AG10803 (cell line): Measurements from ENCODE around the gene KNDC1.

Experiments used
- DNase-seq: peaks from one replicate; pipeline ENCODE4 v3.0.0; 2010; ENCODE audit warnings: low read depth
- H3K4me3 ChIP-seq: 2 replicates; pipeline ENCODE4 v1.5.1; 2011; ENCODE audit warnings: mild to moderate bottlenecking, low read length, control low read depth
- CTCF ChIP-seq: conservative IDR thresholded peaks from 2 replicates; pipeline ENCODE4 v1.5.1; 2011; ENCODE audit warnings: mild to moderate bottlenecking, low read length, control low read depth, inconsistent platforms

The KNDC1 gene

GRCh38 chr10:133214468-133215410 is 54.7 kb downstream of the KNDC1 start:
- DNase-seq = no peak
- H3K4me3 ChIP-seq = no peak overlapping the region
- no peak for TF ChIP-seq CTCF

DNA sequence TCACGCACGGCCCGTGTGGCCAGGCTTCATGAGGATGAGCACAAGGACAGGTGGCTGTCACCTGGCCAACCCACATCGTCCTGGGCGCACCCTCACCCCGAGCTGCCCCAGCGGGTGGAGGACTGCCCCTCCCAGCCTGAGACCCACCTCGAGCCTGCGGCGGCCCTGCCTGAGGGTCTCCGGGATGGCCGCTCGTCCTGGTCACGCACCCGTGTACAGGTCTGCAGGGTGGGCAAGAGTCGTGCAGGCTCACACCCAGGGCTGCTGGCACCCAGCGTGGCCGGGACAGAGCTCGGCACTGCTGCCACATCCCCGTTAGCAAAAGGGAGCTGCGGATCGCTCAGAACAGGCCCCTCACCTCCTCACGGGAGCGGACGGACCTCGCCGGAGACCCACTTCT is 55.6 kb downstream of the KNDC1 start:
- DNase-seq = no peak
- no peak for TF ChIP-seq CTCF
- no peak overlapping the region for H3K4me3 ChIP-seq

GRCh38 chr10:133216776-133217175 is 56.8 kb downstream of the KNDC1 start:
- no peak for TF ChIP-seq CTCF
- no peak for DNase-seq
- H3K4me3 ChIP-seq = no peak overlapping the region

DNA sequence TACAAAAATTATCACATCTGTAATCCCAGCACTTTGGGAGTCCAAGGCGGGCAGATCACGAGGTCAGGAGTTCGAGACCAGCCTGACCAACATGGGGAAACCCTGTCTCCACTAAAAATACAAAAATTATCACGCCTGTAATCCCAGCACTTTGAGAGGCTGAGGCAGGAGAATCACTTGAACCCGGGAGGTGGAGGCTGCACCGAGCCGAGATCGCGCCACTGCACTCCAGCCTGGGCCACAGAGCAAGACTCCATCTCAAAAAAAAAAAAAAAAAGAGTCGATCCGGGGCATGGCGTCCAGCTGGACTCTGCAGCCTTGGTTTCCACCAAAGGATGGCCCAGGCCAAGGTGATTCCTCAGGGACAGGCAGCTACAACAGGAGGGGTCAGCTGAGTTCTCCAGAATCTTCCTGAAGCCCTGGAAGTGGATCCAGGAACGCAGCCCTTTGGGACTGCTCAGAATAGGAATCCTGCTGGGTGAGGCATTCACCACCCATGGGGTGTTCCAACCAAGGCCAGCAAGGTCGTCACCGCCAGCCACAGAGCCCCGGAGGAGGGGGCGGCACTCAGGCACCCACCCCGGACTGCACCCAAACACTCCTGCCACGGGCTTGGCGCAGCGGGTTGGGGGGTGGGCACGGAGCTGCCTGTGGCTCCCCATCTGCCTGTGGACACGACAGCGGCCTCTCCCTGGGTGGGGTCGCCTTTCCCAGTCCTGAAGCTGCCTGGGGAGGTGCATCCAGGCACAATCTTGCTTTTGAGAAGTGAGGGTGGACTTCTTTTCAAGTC is 58.0 kb downstream of the KNDC1 start:
- H3K4me3 ChIP-seq = no peak overlapping the region
- DNase-seq = no peak
- TF ChIP-seq CTCF = no peak

GRCh38 chr10:133218891-133219290 is 58.9 kb downstream of the KNDC1 start:
- no peak for DNase-seq
- no peak overlapping the region for H3K4me3 ChIP-seq
- TF ChIP-seq CTCF = no peak

- TF ChIP-seq CTCF = no peak
- H3K4me3 ChIP-seq = no peak overlapping the region
- no peak for DNase-seq
Observed at GRCh38 chr10:133219782-133220181, 59.8 kb downstream of the KNDC1 start.
